ENCODE measurements around the gene AGBL5.

Gene AGBL5, protein sequence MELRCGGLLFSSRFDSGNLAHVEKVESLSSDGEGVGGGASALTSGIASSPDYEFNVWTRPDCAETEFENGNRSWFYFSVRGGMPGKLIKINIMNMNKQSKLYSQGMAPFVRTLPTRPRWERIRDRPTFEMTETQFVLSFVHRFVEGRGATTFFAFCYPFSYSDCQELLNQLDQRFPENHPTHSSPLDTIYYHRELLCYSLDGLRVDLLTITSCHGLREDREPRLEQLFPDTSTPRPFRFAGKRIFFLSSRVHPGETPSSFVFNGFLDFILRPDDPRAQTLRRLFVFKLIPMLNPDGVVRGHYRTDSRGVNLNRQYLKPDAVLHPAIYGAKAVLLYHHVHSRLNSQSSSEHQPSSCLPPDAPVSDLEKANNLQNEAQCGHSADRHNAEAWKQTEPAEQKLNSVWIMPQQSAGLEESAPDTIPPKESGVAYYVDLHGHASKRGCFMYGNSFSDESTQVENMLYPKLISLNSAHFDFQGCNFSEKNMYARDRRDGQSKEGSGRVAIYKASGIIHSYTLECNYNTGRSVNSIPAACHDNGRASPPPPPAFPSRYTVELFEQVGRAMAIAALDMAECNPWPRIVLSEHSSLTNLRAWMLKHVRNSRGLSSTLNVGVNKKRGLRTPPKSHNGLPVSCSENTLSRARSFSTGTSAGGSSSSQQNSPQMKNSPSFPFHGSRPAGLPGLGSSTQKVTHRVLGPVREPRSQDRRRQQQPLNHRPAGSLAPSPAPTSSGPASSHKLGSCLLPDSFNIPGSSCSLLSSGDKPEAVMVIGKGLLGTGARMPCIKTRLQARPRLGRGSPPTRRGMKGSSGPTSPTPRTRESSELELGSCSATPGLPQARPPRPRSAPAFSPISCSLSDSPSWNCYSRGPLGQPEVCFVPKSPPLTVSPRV

GRCh38 chr2:27050996-27051901 lies at the start of gene AGBL5:
Gene AGBL5, plus strand, starts transcription at chr2:27051668. Its CDS starts 1,291 bp downstream, at chr2:27052959.
- peak; percentile 89 to 94 (median 92) for DNase-seq (ENCODE audit: low read depth in 3 of 3)

GRCh38 chr2:27001950-27002349 lies 49.5 kb upstream of the AGBL5 start:
- no peak for DNase-seq (ENCODE audit: low read depth in 3 of 3)

DNA sequence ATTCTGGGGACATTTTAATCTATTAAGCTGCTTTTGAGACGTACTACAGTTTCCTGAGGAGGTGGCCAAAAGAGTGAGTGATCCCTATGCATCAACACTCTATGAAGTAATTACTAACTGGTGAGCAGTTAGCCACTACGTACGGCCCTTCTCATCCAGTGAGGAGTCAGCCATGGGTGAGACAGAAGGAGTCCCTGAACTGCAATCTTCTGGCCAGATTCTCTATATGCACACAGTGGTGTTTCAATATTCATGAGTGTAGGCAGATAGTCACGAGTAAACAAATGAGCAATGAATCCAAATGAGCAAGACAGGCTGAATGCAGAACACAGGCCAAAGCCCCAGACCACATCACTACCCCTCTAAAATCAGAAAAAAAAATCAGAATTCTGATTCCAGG lies 48.5 kb upstream of the AGBL5 start:
- no peak for DNase-seq (ENCODE audit: low read depth in 3 of 3)

DNA sequence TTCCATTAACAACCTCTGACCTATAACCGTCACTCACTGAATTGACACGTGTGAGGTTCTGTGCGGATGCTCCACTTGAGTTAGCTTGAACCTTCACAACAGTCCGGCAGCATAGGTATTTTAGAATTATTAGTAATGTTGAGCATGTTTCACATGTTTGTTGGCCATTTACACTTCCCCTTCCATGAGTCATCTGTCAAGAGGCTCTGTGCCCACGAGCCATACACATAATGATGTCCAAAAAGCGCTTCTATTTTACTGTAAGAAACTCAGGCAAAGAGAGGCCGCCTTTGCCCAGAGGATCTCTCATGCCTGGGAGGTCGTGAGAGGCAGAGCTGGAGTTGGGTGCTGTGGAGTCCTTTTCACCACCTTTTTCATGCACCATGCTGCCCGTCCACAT lies 47.6 kb upstream of the AGBL5 start:
- no peak for DNase-seq (ENCODE audit: low read depth in 3 of 3)

GRCh38 chr2:27006602-27007415 lies 44.7 kb upstream of the AGBL5 start:
- no peak for DNase-seq (ENCODE audit: low read depth in 3 of 3)

DNA sequence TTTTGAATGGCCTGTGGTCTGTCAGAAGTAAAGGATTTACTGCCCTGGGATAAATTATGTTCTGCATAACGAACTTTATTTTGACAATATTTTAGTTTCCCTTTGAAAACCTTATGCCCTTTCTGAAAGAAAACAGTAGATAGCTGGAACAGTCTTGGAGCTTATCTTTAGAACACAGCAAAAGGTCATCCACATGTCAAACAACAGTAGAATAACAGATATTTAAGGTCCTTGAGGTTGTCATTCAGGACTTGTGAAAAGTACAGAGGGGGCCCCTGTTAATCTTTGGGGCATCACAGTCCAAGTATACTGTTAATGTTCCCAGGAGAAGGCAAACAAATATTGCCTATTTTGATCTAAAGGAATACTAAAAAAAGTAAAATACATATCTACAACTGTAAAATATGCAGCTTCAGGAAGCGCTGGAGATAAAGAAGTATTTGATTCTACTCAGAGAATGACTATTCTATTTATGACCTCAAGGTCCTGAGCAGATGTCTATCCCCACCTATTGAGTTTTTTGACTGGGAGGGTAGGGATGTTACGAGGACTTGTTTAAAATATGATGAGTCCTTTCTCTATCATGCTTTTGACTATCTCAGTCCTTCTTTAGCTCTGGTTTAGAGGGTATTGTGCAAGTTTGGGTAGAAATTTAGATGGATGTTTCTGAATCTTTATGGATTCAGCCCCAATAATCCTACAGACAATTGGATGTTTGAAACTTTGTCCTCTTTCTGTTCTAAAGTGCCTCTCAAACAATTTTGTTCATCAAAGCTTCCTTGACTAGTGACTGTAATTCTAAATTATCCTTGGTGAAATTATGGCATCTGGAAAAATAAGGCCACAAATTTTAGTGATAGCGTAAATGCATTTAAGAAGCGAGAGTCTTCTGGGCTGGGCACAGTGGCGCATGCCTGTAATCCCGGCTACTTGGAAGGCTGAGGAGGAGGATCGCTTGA lies 43.8 kb upstream of the AGBL5 start:
- DNase-seq (ENCODE audit: low read depth in 3 of 3): no peak

DNA sequence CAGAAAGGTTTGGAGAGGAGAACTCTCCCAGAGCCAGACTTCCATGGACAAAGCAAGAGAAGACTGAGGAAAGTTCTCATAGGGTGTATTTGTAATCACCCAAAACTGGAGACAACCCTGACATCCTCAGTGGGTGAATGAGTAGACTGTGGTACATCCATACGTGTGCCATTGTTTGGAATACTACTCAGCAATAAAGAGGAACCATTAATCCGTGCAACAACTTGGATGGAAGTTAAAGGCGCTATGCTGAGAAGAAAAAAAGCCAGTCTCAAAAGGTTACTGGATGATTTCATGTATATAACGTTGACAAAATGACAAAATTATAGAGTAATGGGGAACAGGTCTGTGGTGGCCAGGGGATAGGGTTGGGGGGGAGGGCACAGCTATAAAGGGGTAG lies 42.8 kb upstream of the AGBL5 start:
- no peak for DNase-seq (ENCODE audit: low read depth in 3 of 3)

DNA sequence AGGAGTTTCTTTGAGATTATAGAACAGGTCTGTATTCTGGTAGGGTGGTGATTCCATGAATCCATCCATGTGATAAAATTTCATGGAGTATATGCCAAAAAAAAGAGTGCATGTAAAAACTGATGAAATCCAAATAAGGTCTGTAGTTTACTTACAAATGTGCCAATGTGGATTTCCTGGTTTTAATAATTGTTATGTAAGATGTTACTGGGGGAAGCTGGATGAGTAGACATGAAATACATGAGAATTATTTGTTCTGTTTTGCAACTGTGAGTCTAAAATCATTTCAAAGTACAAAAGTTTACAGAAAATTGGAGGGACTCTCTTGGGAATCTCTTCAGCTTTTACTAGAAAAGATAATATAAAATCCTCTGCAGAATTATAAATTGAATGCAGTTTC lies 42.4 kb upstream of the AGBL5 start:
- DNase-seq (ENCODE audit: low read depth in 3 of 3): no peak

DNA sequence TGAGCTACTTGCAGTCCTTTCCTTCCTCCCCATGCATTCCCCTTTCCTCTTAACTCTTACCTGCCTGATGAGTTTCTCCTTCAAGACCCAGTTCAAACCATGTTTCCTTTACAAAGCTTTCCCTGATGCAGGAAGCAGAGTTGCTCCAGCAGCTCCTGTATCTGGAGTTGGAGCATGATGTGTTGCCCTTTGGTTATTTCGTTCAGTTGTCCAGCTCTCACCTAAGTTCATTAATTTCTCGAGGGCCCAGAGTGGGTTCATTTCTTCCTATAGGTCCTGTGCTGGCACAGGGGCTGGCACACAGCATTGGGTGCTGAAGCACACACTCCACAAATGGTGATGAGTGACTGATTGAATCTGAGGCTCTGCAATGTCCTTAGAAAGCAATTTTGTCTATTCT lies 41.8 kb upstream of the AGBL5 start:
- DNase-seq (ENCODE audit: low read depth in 3 of 3): no peak

DNA sequence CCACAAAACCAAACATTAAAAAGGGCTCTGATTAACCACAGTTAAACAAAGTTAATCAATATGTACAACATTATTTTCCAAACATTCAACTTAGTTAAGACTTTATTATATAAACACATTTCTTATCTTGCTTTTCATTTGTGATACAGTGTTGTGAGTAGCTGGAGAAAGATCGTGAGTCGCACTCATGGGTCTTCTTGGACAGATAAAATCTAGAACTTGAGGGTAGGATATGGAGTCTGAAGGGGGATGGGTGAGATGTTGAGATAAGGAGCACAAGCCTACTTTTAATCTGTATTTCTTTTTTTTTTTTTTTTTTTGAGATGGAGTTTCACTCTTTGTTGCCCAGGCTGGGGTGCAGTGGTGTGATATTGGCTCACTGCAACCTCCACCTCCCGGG lies 41.3 kb upstream of the AGBL5 start:
- DNase-seq (ENCODE audit: low read depth in 3 of 3): no peak

DNA sequence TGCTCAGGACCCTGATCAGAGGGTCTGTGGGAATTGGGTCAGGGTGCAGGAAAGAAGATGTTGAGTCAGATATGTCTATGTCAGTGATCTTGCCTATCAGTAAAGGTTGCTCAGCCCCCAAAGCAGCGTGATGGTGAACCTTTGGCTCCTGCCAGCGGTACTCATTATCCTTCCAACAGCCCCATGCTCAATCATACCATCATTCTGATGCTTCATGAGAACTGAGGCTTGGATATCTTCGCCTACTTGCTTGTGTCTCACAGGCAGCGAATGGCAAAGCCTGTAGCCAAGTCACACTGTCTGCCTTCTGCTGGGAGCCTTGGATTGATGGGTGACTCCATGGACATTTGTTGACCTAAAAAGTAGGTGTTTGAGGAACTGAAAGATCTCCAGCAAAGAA lies 37.7 kb upstream of the AGBL5 start:
- no peak for DNase-seq (ENCODE audit: low read depth in 3 of 3)

- DNase-seq (ENCODE audit: low read depth in 3 of 3): no peak
Observed at GRCh38 chr2:27014771-27015433, 36.6 kb upstream of the AGBL5 start.

DNA sequence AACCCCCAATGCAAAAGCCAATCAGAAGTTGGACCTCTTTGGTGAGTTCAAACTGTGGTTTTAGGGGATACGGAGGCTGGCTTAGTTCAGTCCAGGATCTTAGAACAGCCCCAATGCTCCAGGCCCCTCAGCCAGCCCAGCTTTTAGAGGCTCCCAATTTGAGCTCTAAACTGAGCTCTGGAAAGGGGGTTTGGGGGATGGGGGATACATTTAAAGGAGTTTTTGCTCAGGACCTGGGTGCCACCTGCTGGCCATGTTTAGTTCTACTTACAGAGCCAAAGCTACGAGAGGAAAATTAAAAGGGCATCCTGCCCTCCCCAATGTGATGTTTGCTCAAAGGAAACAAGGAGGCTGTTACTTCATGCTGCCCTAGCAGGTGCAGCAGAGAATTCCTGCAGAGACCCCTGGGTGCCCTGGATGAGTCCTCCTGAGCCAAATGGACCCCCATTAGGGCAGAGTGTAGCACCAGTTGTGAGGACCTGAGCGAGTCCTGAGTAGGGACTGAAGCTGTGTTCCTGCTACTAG lies 34.6 kb upstream of the AGBL5 start:
- peak; percentile 14 to 38 (median 22) for DNase-seq (ENCODE audit: low read depth in 3 of 3)

DNA sequence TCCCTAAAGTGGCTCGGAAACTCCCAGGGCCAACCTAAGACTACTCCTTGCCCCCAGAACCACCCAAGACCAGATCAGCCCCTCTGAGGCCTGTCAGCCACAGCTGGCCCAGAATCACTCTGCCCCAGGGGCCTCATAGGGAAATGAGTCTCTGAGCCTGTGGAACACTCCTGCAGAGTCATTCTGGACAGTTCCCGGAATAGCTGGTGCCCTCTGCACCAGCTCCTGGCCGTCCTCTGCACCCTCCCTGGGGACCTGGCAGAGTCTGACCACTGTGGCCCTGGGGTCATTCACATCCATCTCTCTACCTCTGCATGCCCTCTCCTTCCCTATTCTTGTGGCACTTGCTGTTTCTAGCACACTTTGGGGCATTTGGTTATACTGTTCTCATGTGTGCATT lies 33.3 kb upstream of the AGBL5 start:
- no peak for DNase-seq (ENCODE audit: low read depth in 3 of 3)

DNA sequence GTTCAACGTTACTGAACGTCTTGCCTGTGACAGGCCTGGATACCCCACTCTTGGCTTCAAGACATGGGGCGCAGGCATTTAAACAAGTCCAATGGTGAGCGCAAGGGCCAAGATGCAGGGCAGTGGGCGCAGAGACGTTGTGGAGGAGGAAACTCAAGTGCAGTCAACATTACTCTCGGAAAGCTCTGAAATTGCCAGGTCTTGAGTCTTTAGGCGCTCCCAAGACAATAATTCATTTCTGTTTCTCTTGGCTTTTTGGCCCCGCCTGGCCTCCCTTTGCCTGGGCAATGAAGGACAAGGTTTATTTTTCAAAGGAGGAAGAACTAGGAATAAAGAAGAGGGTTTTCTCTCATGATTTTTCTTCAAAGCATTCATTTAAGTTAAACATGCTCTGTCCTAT lies 32.0 kb upstream of the AGBL5 start:
- DNase-seq (ENCODE audit: low read depth in 3 of 3): no peak

- no peak for DNase-seq (ENCODE audit: low read depth in 3 of 3)
Observed at GRCh38 chr2:27019931-27020855, 31.3 kb upstream of the AGBL5 start.

DNA sequence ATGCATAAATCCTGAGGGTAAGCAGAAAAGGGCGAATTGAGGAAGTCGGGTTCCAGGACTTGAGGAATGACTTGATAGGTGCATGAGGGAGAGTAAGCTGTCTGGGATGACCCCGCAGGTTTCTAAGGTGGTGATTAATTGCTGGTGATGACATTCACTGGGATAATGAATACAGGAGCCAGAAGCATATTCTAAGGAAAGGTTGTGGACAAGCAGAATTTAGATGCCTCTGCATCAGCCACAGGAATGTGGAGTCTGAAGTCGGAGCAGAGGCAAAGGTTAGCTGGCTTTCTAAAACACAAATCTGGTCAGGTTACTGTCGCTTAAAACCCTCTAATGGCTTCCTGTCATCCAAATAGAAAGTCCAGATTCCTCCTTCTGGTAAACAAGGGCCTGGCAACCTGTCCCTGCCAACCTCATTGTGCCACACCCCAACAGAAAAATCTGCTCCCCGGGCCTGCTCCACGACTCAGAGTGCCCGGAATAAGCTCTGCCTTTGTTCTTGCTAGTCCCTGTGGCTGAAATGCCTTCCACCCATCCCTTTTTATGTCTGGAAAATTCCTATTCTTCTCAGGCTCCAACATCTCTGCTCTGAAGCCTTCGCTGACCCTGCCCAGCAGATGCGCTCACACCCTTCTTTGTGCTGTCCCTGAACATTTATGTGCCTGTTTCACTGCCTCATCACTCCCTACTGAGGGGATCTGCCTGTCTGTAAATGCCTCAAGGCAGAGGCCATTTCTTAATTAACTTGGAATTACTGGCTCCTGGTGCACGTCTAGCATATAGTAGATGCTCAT lies 30.0 kb upstream of the AGBL5 start:
- DNase-seq (ENCODE audit: low read depth in 3 of 3): no peak

All from stimulated activated CD4-positive, alpha-beta T cell treated with anti-CD3 and anti-CD28 coated beads, TNF-alpha, amount 100 ng/mL, for 24 hours (primary cell).